HPDE6-E6E7 (cell line): ENCODE results near the gene PAM.
"Not testable (repeated sequence)": the region's sequence is repeated elsewhere in the genome, so short reads cannot be mapped to it uniquely, and the experiment has no call there.

ENCODE experiments used
- DNase-seq: peaks from one replicate; pipeline ENCODE4 v3.0.0; 2011; ENCODE audit warnings: missing footprints; ENCODE audit errors: extremely low spot score

The PAM gene

GRCh38 chr5:103057208-103058130, 302.4 kb downstream of the PAM start:
- DNase-seq = no peak

- no peak for DNase-seq
Observed at GRCh38 chr5:103059525-103059924, 304.4 kb downstream of the PAM start.

- no peak for DNase-seq
Observed at GRCh38 chr5:103060424-103060954, 305.4 kb downstream of the PAM start.

- DNase-seq = no peak
Observed at GRCh38 chr5:103066326-103066725, 311.2 kb downstream of the PAM start.

GRCh38 chr5:103073500-103073899, 318.4 kb downstream of the PAM start:
- not testable (repeated sequence) for DNase-seq

GRCh38 chr5:103075442-103075841, 320.3 kb downstream of the PAM start:
- no peak for DNase-seq
